SK-N-MC (cell line): ENCODE data around the gene AK5.
A peak's percentile ranks its signal among the peaks of the same experiment; 100 is the strongest.

Experiments
- DNase-seq: peaks from one replicate; pipeline ENCODE4 v3.0.0-alpha.2; 2011; ENCODE audit warnings: low read depth, low spot score
- H3K27ac ChIP-seq: fragments of 200-600 bp; sonication (generic); 2 replicates; pipeline ENCODE4 v1.5.1; 2016; ENCODE audit warnings: mixed run types
- H3K36me3 ChIP-seq: fragments of 200-600 bp; sonication (generic); 2 replicates; pipeline ENCODE4 v1.6.1; 2017; ENCODE audit warnings: antibody characterized with exemption, low read length, mixed read lengths; ENCODE audit not compliant: insufficient read depth
- H3K4me3 ChIP-seq: fragments of 200-600 bp; sonication (generic); 2 replicates; pipeline ENCODE4 v1.5.1; 2016
- H3K9ac ChIP-seq: fragments of 200-600 bp; sonication (generic); 2 replicates; pipeline ENCODE4 v1.8.0; 2017; ENCODE audit warnings: mixed run types, mixed read lengths; ENCODE audit not compliant: insufficient read length
- H3K9me3 ChIP-seq: fragments of 200-600 bp; sonication (generic); 2 replicates; pipeline ENCODE4 v1.6.1; 2017; ENCODE audit warnings: low read depth, mild to moderate bottlenecking, antibody characterized with exemption, low read length, moderate library complexity, mixed read lengths
- EZH2 ChIP-seq: fragments of 200-600 bp; sonication (generic); IDR thresholded peaks from one replicate; pipeline ENCODE4 v1.6.1; 2017; ENCODE audit warnings: antibody characterized with exemption
- FOXP2 ChIP-seq: optimal IDR thresholded peaks from 2 replicates; pipeline ENCODE3; 2011; ENCODE audit warnings: mild to moderate bottlenecking, moderate library complexity; ENCODE audit not compliant: insufficient read depth; ENCODE audit errors: extremely low read length, control extremely low read depth
- POLR2AphosphoS5 ChIP-seq: IDR thresholded peaks from 2 replicates; pipeline ENCODE4 v1.6.1; 2012; ENCODE audit warnings: mild to moderate bottlenecking, low read depth, low read length, borderline replicate concordance

Gene AK5

GRCh38 chr1:77282866-77283539 is 1.2 kb downstream of the AK5 start:
- H3K9ac ChIP-seq: no peak overlapping the region
- H3K9me3 ChIP-seq: no peaks in the 10 kb centered on the region
- DNase-seq: no peak
- H3K4me3 ChIP-seq: peak overlapping the region; percentile 82
- TF ChIP-seq POLR2AphosphoS5 (no peak), EZH2 (no peak), FOXP2 (no peak)
- no peaks in the 10 kb centered on the region for H3K36me3 ChIP-seq
- H3K27ac ChIP-seq: no peak overlapping the region

GRCh38 chr1:77283701-77284425 is 2.0 kb downstream of the AK5 start:
- Histone ChIP-seq H3K4me3 (peak overlapping the region; percentile 82), H3K36me3 (no peaks in the 10 kb centered on the region), H3K9ac (no peak overlapping the region), H3K9me3 (no peaks in the 10 kb centered on the region), H3K27ac (no peak overlapping the region)
- DNase-seq: peak; percentile 10
- no peak for TF ChIP-seq POLR2AphosphoS5
- TF ChIP-seq FOXP2: no peak
- TF ChIP-seq EZH2: no peak

- DNase-seq: no peak
- TF ChIP-seq EZH2: no peak
- no peak overlapping the region for H3K9ac ChIP-seq
- H3K9me3 ChIP-seq: no peaks in the 10 kb centered on the region
- H3K27ac ChIP-seq: no peak overlapping the region
- H3K4me3 ChIP-seq: no peak overlapping the region
- no peaks in the 10 kb centered on the region for H3K36me3 ChIP-seq
Observed at GRCh38 chr1:77287535-77287934, 5.7 kb downstream of the AK5 start.

GRCh38 chr1:77288275-77288674 is 6.5 kb downstream of the AK5 start:
- H3K36me3 ChIP-seq: no peaks in the 10 kb centered on the region
- TF ChIP-seq POLR2AphosphoS5 (no peak), FOXP2 (no peak), EZH2 (no peak)
- H3K27ac ChIP-seq: no peak overlapping the region
- no peak overlapping the region for H3K4me3 ChIP-seq
- H3K9me3 ChIP-seq: no peaks in the 10 kb centered on the region
- no peak overlapping the region for H3K9ac ChIP-seq
- no peak for DNase-seq

GRCh38 chr1:77290576-77290975 is 8.8 kb downstream of the AK5 start:
- TF ChIP-seq EZH2: no peak
- no peak for TF ChIP-seq POLR2AphosphoS5
- TF ChIP-seq FOXP2: no peak
- DNase-seq: no peak

GRCh38 chr1:77292551-77292950 is 10.7 kb downstream of the AK5 start:
- TF ChIP-seq EZH2: no peak
- TF ChIP-seq POLR2AphosphoS5: no peak
- no peak for TF ChIP-seq FOXP2
- H3K36me3 ChIP-seq: no peaks in the 10 kb centered on the region
- DNase-seq: no peak
- H3K9me3 ChIP-seq: no peaks in the 10 kb centered on the region
- no peak overlapping the region for H3K9ac ChIP-seq
- H3K4me3 ChIP-seq: no peak overlapping the region
- no peak overlapping the region for H3K27ac ChIP-seq

More at GRCh38 chr1:77290576-77290975, 8.8 kb downstream of the AK5 start:
- H3K27ac ChIP-seq: no peak overlapping the region
- no peak overlapping the region for H3K4me3 ChIP-seq
- H3K9ac ChIP-seq: no peak overlapping the region
- no peaks in the 10 kb centered on the region for H3K36me3 ChIP-seq
- H3K9me3 ChIP-seq: no peaks in the 10 kb centered on the region

GRCh38 chr1:77300566-77300965 is 18.7 kb downstream of the AK5 start:
- Histone ChIP-seq H3K27ac (no peak overlapping the region), H3K9ac (no peak overlapping the region), H3K4me3 (no peak overlapping the region), H3K36me3 (no peaks in the 10 kb centered on the region), H3K9me3 (no peaks in the 10 kb centered on the region)
- TF ChIP-seq POLR2AphosphoS5 (no peak), EZH2 (no peak), FOXP2 (no peak)
- no peak for DNase-seq

GRCh38 chr1:77303387-77303786 is 21.6 kb downstream of the AK5 start:
- Histone ChIP-seq H3K9me3 (no peaks in the 10 kb centered on the region), H3K36me3 (no peaks in the 10 kb centered on the region), H3K9ac (no peak overlapping the region), H3K4me3 (no peak overlapping the region), H3K27ac (no peak overlapping the region)
- TF ChIP-seq FOXP2 (no peak), POLR2AphosphoS5 (no peak), EZH2 (no peak)
- DNase-seq: no peak
